ENCODE results near the gene BTBD7. TPM values are rescaled to one million over a fixed set of nuclear protein-coding genes. Genes with fewer than 3 reads are reported as not detected.

Gene BTBD7
- total RNA-seq, 1 experiment from 2014 or later, result 16.8 TPM

- no peak for DNase-seq (ENCODE audit: low read depth)
Observed at GRCh38 chr14:93305725-93306418, 27.0 kb downstream of the BTBD7 start.

- no peak for DNase-seq (ENCODE audit: low read depth)
Observed at GRCh38 chr14:93304771-93305170, 28.1 kb downstream of the BTBD7 start.

GRCh38 chr14:93303659-93304058 lies 29.2 kb downstream of the BTBD7 start:
- no peak for DNase-seq (ENCODE audit: low read depth)

- no peak for DNase-seq (ENCODE audit: low read depth)
Observed at GRCh38 chr14:93302688-93303581, 29.9 kb downstream of the BTBD7 start.

GRCh38 chr14:93301821-93302447 lies 30.9 kb downstream of the BTBD7 start:
- DNase-seq (ENCODE audit: low read depth), result no peak

- no peak for DNase-seq (ENCODE audit: low read depth)
Observed at GRCh38 chr14:93299866-93300265, 33.0 kb downstream of the BTBD7 start.

GRCh38 chr14:93299416-93299815 lies 33.4 kb downstream of the BTBD7 start:
- no peak for DNase-seq (ENCODE audit: low read depth)

GRCh38 chr14:93295541-93296220 lies 37.2 kb downstream of the BTBD7 start:
- DNase-seq (ENCODE audit: low read depth), result no peak

GRCh38 chr14:93286212-93286890 lies 46.5 kb downstream of the BTBD7 start:
- DNase-seq (ENCODE audit: low read depth), result peak; percentile 20

GRCh38 chr14:93285044-93285443 lies 47.8 kb downstream of the BTBD7 start:
- DNase-seq (ENCODE audit: low read depth), result no peak

GRCh38 chr14:93281937-93282336 lies 50.9 kb downstream of the BTBD7 start:
- DNase-seq (ENCODE audit: low read depth), result no peak

- no peak for DNase-seq (ENCODE audit: low read depth)
Observed at GRCh38 chr14:93280743-93281142, 52.1 kb downstream of the BTBD7 start.

- no peak for DNase-seq (ENCODE audit: low read depth)
Observed at GRCh38 chr14:93276031-93276716, 56.7 kb downstream of the BTBD7 start.

- no peak for DNase-seq (ENCODE audit: low read depth)
Observed at GRCh38 chr14:93274055-93274806, 58.6 kb downstream of the BTBD7 start.

GRCh38 chr14:93271111-93271510 lies 61.7 kb downstream of the BTBD7 start:
- no peak for DNase-seq (ENCODE audit: low read depth)

GRCh38 chr14:93269341-93270068 lies 63.3 kb downstream of the BTBD7 start:
- peak; percentile 60 for DNase-seq (ENCODE audit: low read depth)

- no peak for DNase-seq (ENCODE audit: low read depth)
Observed at GRCh38 chr14:93268406-93268805, 64.4 kb downstream of the BTBD7 start.

GRCh38 chr14:93267149-93267711 lies 65.6 kb downstream of the BTBD7 start:
- DNase-seq (ENCODE audit: low read depth), result no peak

- DNase-seq (ENCODE audit: low read depth), result no peak
Observed at GRCh38 chr14:93266127-93266526, 66.7 kb downstream of the BTBD7 start.
